Activated T-helper 1 cell treated with Interleukin-2 at 50 U/mL for 16 hours (primary cell): Measurements from ENCODE around the gene SCG5.

Experiments
- DNase-seq: peaks from one replicate; pipeline ENCODE4 v3.0.0-alpha.2; 2020; ENCODE audit warnings: low read depth

Gene SCG5

DNA sequence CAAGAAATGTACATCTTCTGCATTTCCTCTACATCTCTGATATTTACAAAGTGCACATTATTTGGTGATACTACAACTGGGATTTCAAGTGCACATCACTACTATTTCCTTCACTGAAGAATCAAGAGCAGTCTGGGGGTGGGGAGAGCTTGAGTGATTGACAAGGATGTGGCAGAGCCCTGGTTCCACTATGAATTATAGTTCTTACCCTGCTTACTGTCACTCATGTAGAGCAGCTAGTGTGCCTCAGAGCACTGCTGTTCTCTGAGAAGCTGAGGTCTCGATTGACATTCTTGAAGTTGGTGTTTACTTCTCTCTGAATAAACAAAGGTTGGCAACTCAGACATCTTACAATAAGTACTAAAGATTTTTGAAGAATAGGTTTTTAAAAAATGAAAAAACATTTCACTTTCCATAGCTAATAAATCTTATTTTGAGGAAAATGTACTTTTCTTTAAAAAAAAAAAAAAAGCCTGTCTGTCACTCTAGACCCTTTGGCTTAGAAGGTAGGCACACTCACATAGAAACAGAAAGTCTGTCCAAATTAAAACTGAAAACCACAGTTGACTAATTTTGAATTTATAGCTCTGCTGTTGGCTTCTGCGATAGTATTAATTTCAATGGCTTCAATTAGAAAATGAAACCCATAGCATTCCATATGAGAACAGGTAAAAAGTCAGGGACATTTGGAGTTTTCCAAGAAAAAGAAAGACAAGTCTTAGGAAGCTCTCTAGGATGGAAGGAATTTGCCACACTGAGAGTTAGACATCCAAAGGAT lies 81.8 kb downstream of the SCG5 start:
- DNase-seq = no peak

DNA sequence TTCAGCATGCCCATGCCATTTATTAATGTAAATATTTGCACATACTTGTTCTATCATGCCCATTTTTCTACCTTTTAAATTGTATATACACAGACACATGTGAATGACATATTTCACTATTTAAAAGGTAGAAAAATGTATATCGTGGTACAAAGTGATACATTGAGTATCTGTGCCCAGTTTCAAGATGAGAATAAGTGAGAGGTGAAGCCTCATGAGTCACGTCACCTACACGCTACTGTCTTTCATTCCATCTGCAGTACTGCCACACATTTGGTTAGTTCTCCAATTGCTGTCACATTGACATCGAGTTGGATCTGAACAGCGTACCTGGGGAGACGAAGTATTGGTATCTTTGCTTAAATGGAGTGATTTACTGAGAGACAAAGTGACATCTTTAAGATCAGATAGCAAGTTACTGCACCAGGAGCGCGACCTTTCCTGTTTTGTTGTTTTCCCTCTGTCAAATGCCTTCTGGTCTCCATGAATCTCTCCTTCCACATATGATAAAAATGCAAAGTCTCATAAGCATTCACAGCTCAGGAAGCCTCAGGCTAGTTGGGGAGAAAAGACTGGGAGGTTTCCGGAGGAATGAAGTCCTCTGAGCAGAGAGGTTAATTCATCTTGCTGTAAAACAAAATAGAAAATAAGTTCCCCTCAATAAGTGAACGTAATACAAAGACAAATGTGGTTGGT lies 88.3 kb downstream of the SCG5 start:
- DNase-seq = no peak

DNA sequence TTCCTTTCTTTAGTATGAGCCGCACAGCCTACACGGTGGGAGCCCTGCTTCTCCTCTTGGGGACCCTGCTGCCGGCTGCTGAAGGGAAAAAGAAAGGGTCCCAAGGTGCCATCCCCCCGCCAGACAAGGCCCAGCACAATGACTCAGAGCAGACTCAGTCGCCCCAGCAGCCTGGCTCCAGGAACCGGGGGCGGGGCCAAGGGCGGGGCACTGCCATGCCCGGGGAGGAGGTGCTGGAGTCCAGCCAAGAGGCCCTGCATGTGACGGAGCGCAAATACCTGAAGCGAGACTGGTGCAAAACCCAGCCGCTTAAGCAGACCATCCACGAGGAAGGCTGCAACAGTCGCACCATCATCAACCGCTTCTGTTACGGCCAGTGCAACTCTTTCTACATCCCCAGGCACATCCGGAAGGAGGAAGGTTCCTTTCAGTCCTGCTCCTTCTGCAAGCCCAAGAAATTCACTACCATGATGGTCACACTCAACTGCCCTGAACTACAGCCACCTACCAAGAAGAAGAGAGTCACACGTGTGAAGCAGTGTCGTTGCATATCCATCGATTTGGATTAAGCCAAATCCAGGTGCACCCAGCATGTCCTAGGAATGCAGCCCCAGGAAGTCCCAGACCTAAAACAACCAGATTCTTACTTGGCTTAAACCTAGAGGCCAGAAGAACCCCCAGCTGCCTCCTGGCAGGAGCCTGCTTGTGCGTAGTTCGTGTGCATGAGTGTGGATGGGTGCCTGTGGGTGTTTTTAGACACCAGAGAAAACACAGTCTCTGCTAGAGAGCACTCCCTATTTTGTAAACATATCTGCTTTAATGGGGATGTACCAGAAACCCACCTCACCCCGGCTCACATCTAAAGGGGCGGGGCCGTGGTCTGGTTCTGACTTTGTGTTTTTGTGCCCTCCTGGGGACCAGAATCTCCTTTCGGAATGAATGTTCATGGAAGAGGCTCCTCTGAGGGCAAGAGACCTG lies 89.5 kb downstream of the SCG5 start:
- DNase-seq = no peak

- no peak for DNase-seq
These were observed 91.2 kb downstream of the SCG5 start for GRCh38 chr15:32732574-32733157.

- no peak for DNase-seq
These were observed 91.8 kb downstream of the SCG5 start for GRCh38 chr15:32733281-32733680.

- DNase-seq = no peak
These were observed 94.6 kb downstream of the SCG5 start for GRCh38 chr15:32735989-32736700.

- no peak for DNase-seq
These were observed 95.2 kb downstream of the SCG5 start for GRCh38 chr15:32736701-32737061.

- DNase-seq = no peak
These were observed 95.8 kb downstream of the SCG5 start for GRCh38 chr15:32737304-32737703.

DNA sequence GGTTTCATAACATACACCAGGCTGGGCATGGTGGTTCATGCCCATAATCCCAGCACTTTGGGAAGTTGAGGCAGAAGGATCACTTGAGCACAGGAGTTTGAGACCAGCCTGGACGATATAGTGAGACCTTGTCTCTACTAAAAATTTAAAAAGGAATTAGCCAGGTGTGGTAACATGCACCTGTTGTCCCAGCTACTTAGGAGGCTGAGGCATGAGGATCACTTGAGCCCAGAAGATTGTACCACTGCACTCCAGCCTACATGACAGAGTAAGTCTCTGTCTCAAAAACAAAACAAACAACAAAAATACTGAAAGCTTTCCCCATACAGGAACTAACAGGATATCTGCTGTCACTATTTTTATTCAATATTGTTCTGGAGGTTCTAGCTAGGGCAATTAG lies 97.2 kb downstream of the SCG5 start:
- no peak for DNase-seq

- DNase-seq = no peak
These were observed 98.1 kb downstream of the SCG5 start for GRCh38 chr15:32739522-32740063.

DNA sequence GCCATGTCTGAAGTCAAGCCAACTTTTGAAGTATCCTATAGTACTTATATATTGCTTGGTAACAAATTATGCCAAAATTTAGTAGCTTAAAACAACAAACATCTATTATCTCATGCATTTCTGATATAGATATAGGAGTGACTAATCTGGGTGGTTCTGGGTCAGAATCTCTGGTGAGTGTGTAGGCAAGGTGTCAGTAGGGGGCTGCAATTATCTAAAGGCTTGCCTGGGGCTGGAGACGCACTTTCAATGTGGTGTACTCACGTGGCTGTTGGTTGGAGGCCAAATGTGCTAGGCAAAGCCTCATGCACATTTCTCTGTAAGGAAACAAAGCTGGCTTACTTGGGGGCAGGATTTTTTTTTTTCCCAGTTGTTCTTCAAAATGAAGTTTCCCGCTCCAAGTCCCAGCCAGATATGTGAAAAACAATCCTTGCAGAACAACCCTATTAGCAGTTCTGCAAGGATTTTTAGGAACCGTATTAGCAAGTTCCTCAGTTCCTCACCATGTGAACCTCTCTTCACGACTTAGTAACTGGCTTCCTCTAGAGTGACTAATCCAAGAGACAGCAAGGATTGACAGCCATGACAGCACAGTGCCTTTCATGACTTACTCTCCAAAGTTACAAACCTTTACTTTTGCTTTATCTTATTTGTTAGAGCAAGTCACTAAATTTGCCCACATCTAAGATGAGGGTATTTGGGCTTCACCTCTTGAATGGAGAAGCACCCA lies 102.1 kb downstream of the SCG5 start:
- DNase-seq = no peak

DNA sequence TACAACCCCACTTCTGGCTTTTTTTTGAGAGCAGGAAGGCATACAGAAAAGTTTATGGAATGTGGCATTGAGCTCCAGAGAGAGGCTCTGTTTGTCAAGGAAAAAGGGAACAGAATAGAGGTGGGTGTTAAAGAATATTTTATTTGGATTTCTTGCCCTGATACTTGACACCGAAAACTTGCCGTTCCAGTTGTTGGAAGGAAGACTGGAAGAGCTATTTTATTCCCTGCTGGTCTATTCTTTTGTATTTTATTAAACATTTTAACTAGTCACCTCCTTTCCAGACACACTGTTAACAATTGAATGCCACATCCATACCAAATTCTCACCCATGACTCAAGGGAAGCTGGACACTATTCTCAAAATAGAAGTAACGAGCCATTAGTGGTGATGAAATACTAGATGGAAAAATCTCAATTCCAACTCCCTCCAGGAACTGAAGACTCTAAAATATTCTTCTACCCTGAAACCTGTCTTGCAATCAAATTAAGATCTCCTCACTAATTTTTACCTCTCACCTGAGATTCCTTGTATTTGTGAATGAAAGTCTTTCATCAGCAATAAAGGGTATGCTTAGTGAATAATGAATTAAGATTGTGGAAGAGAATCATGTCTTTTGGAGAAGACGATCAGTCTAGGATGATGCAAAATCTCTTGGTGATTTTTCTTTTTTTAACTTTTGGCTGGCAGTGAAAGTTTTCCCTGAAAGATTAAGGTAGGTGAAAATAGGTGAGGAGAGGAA lies 104.8 kb downstream of the SCG5 start:
- no peak for DNase-seq
